GM10266 (cell line): Measurements from ENCODE around the gene CST11.

Experiments used
- DNase-seq: peaks from one replicate; pipeline ENCODE4 v3.0.0; 2012; ENCODE audit errors: extremely low spot score
- TF ChIP-seq, protein P1 (sequence below): IDR thresholded peaks from 2 replicates; pipeline ENCODE4 v1.5.1; 2012; ENCODE audit warnings: mild to moderate bottlenecking, low read depth; ENCODE audit not compliant: control insufficient read depth, insufficient read depth; ENCODE audit errors: missing control alignments

CST11 gene

DNA sequence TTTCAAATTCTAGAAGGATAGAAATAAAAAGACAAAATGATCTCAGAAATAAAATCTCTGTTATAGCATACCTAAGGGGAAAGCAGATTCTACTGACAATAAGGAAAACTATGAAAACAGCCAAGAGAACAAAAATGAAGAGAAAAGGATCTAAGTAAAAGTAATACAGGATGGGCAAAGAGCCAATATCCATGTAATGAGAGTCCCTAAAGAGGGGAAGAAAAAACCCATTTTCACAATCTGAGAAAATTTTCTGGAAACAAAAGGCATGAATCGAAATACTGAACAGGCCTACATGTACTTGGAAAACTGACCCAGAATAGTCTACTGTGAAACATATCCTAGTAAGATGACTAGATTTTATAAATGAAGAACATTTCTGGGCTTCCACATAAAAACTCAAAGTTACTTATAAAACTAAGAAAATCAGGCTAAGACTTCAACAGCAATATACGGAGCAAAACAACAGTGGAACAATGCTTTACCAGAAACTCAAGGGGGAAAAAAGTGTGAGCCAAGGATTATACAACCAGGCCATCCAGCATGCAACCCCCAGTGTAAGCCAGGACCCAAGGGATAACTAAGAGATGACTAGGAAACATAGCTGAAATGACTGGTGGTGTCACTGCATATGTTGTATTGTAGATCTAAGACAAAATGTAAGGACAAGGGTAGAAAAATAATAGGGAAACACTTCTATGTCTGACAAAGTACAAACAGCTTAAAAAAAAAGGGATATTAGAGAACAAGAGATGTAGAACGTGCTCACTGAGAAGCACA lies 41.6 kb downstream of the CST11 start:
- TF ChIP-seq, protein P1, sequence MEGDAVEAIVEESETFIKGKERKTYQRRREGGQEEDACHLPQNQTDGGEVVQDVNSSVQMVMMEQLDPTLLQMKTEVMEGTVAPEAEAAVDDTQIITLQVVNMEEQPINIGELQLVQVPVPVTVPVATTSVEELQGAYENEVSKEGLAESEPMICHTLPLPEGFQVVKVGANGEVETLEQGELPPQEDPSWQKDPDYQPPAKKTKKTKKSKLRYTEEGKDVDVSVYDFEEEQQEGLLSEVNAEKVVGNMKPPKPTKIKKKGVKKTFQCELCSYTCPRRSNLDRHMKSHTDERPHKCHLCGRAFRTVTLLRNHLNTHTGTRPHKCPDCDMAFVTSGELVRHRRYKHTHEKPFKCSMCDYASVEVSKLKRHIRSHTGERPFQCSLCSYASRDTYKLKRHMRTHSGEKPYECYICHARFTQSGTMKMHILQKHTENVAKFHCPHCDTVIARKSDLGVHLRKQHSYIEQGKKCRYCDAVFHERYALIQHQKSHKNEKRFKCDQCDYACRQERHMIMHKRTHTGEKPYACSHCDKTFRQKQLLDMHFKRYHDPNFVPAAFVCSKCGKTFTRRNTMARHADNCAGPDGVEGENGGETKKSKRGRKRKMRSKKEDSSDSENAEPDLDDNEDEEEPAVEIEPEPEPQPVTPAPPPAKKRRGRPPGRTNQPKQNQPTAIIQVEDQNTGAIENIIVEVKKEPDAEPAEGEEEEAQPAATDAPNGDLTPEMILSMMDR: no peak

GRCh38 chr20:23409800-23410199 lies 42.9 kb downstream of the CST11 start:
- no peak for DNase-seq
- TF ChIP-seq, protein P1: no peak

More for the DNA sequence above, 41.6 kb downstream of the CST11 start:
- no peak for DNase-seq

DNA sequence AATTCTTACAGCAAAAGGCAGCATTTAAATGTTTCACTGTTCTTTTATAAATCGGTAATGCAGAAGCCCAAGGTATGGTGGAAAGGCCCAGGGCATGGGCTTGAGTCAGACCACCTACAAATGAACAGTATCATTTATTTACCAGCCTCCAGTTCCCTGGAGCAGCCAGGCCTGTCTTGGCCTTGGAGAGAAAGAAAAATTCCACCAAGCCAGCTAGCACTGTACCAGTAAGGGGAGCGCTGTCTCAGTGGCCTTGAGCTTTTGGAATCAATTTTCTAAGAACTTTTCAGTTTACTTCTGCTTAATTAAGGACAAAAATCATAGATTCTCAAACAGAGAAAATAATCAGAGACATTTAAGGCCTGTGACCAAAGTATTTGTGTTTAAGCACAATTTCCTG lies 43.7 kb downstream of the CST11 start:
- TF ChIP-seq, protein P1: no peak
- no peak for DNase-seq

DNA sequence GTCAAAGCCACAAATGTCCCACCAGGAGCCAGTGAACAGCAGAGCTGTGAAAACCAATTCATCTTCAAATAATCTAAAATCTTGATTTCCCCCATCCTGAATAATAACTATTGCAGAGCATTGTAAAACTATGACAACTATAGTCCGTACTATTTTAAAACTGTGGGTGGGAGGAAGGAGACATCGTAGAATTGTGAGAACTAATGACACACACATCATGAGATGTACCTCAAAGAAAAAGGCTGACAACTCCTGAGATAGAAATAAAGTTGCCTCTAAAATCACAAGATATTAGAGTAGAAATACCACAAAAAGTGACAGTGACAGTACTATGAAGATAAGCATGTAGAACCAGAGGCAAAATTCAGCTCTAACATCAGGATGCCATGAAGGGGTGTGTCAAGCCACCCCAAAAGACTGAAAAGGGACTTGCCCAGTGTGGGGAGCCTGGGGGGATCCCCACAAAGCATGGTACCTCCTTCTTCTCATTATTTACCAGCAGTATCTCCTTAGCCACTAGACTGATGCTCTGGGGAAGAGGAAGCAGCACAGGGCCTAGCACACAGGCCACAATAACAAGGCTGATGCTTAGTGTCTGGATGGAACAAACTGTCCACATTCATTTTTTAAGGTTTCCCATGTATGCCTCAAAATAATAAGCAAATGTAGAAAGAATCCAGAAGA lies 44.8 kb downstream of the CST11 start:
- peak; percentile 58 for DNase-seq
- TF ChIP-seq, protein P1: no peak

- no peak for DNase-seq
- TF ChIP-seq, protein P1: no peak
Observed at GRCh38 chr20:23406880-23407279, 45.8 kb downstream of the CST11 start.

DNA sequence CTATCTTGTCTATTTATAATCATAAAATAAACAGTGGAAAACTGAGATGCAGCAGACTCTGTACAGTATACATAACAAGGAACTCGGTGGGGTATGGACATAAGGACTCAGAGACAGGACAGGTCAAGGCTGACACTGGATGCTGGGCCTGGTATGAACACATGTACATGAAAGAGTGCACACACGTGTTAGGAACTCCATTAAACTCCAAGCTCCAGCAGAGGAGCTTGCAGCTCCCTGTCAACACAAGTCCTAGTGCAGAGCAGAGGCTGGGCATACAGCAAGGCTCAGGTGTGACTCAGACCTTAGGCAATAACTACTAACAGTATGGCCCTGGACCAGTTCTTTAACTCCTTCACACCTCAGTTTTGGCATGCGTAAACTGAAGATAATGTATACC lies 48.5 kb downstream of the CST11 start:
- no peak for DNase-seq
- TF ChIP-seq, protein P1: no peak

DNA sequence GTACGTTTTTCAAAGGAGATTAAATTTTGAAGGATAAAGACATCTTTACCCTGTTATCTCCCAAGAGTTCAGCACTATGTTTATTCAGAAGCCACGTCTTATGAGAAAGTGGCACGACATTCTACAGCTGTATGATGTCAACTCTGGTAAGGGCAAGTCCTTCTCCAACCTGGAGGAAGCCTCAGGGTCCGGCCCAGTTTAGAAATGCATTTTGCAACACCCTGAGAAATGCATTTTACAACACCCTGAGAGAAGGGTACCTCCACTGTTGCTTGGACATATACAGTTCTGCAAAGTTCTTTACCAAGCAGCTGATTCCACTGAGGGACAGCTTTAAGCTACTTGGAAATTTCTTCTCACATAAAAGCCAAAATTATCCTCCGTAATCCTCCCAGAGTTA lies 48.9 kb downstream of the CST11 start:
- DNase-seq: no peak
- TF ChIP-seq, protein P1: no peak
